Heart left ventricle (tissue), 16 donors: Measurements from ENCODE around the gene MXI1. TPM values are rescaled to one million over a fixed set of nuclear protein-coding genes. Genes with fewer than 3 reads are reported as not detected.

ENCODE experiments used
- ATAC-seq, 4 donors: fragments of 200-7000 bp; cut with Tn5 transposase; one replicate each; pipeline ENCODE4 v1.9.1; 2020 to 2022; ENCODE audit warnings: moderate library complexity in 4 of 4, mild to moderate bottlenecking in 3 of 4, moderate number of reproducible peaks in 1 of 4
- DNase-seq, 5 donors: peaks; one replicate each; pipeline ENCODE4 v3.0.0-alpha.2; 2020
- H3K27ac ChIP-seq, 12 donors: fragments of 200-600 bp; sonication (generic) in 4 of 12; one replicate each; pipeline versions ENCODE4 v1.5.0 to v1.8.0; 2016 to 2022; ENCODE audit warnings: mild to moderate bottlenecking in 2 of 12
- H3K27me3 ChIP-seq, 9 donors: fragments of 200-600 bp; sonication (generic) in 2 of 9; one replicate each; pipeline versions ENCODE4 v1.5.1 to v1.8.0; 2016 to 2022; ENCODE audit warnings: mild to moderate bottlenecking in 3 of 9
- H3K36me3 ChIP-seq, 9 donors: fragments of 200-600 bp; sonication (generic) in 2 of 9; one replicate each; pipeline versions ENCODE4 v1.5.0 to v1.8.0; 2018 to 2022; ENCODE audit warnings: mild to moderate bottlenecking in 2 of 9
- H3K4me1 ChIP-seq, 12 donors: fragments of 200-600 bp; sonication (generic) in 4 of 12; one replicate each; pipeline versions ENCODE4 v1.5.0 to v1.8.0; 2016 to 2022; ENCODE audit warnings: mild to moderate bottlenecking in 3 of 12
- H3K4me3 ChIP-seq, 12 donors: fragments of 200-600 bp; sonication (generic) in 4 of 12; one replicate each; pipeline versions ENCODE4 v1.5.0 to v1.8.0; 2017 to 2022; ENCODE audit warnings: mild to moderate bottlenecking in 9 of 12, moderate library complexity in 4 of 12
- H3K9me3 ChIP-seq, 12 donors: fragments of 200-600 bp; sonication (generic) in 4 of 12; one replicate each; pipeline versions ENCODE4 v1.5.0 to v1.8.0; 2016 to 2022; ENCODE audit warnings: mild to moderate bottlenecking in 1 of 12
- CTCF ChIP-seq, 12 donors: fragments of 200-600 bp; sonication (generic) in 4 of 12; IDR thresholded peaks; one replicate each; pipeline versions ENCODE4 v1.5.0 to v1.8.0; 2018 to 2022; ENCODE audit warnings: antibody characterized with exemption in 12 of 12, mild to moderate bottlenecking in 5 of 12
- POLR2A ChIP-seq, 2 donors: fragments of 450-650 bp; IDR thresholded peaks; one replicate each; pipeline ENCODE4 v1.6.1; 2017; ENCODE audit warnings: antibody characterized with exemption in 2 of 2, mild to moderate bottlenecking in 2 of 2, moderate library complexity in 2 of 2
- WGBS, 4 donors: extraction: QIAGEN DNeasy Blood & Tissue Kit in 2 of 4; methylation state at CpG; one replicate each; pipeline versions ENCODE4 v1.1.5 to v1.1.7; 2013 to 2018; 5-methylcytosine and 5-hydroxymethylcytosine counted together
- intact Hi-C, 10 donors: fragments of 100-400 bp; cut with DNase I; formaldehyde crosslinking; loops; one replicate each; pipeline versions ENCODE4 v1.11.1 to v1.14.2; 2022
- polyA plus RNA-seq, 2 donors: library from polyadenylated mRNA; stranded (reverse); fragments of 200-250 nt; gene quantifications; one replicate each; pipeline ENCODE4 v1.2.3, GENCODE V29; 2013
- total RNA-seq, 9 donors: library from RNA; depleted of rRNA in 2 of 9; stranded (reverse); fragments of >200 nt in 2 of 9; fragmentation: NEBNext Ultra II Directional in 3 of 9; extraction: Animal tissue kit (Norgen Biotek cat#: 25700) in 3 of 9; gene quantifications; one replicate each; pipeline versions ENCODE4 v1.1.0 to v1.2.4, GENCODE V29; 2016 to 2023
- donor health status: ischemic (EF 13 %, LVEDD 7.1; RV severe dilation, severe dysfunction).
- donor health status: healthy with polysubstance abuse.
- donor health status: DM: no; HTN: yes; CAD: no.
- donor health status: DM: no; HTN: no; CAD: no.
- donor health status: ischemic (EF 25% LVEDD 6.9; RV normal size, moderate dysfunction).
- donor health status: ischemic (EF 25% LVEDD 5.7; RV mildly dilated, moderate dysfunction).
- donor health status: healthy.
- donor health status: DM: yes; HTN: yes; CAD: no.
- donor health status: ischemic (EF 35%, LVEDD 5.7; RV mildly dilated, moderate dysfunction).
- donor health status: nonischemic (EF 11% LVEDD 7.7; RV severe dilation, severe dysfunction).
- donor health status: DM: yes; HTN: yes; CAD: no.
- donor health status: PGD.
- donor health status: ischemic (EF 29% LVEDD 5.4; RV normal size, mild dysfunction).
- donor health status: nonischemic (EF 23%, LVEDD 6.1; RV moderate dilation, normal function).

MXI1 gene
- total and polyA plus RNA-seq, 11 donors, result 20.3 to 83.2 (median 60.6) TPM

DNA sequence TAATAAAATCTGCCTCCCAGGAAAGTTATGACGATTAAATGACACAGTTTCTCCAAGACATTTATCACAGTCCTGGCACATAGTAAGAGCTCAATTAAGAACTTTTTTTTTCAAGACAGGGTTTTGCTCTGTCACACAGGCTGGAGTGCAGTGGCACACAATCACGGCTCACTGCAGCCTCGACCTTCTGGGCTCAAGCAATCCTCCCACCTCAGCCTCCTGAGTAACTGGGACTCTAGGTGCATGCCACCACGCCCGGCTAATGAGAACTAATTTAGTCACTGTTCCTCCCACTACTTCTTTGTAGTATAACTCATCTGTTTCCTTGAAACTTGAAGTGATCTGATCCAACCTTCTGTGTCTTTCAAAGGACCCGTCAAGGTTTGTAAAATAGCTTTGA, 42.2 kb upstream of the MXI1 start:
- ATAC-seq (no peak), DNase-seq (no peak)
- Histone ChIP-seq H3K27ac (no peak overlapping the region), H3K27me3 (peaks cover 0 to 45% (median 0%) of the 10 kb centered on the region in 9 donors), H3K36me3 (no peaks in the 10 kb centered on the region), H3K4me1 (peaks cover 5 to 33% (median 22%) of the 10 kb centered on the region in 12 donors), H3K4me3 (no peak overlapping the region), H3K9me3 (no peaks in the 10 kb centered on the region)
- TF ChIP-seq POLR2A (IDR thresholded peaks at IDR 0.05) (no peak), CTCF (IDR thresholded peaks at IDR 0.05) (no peak)
- intact Hi-C loops, result loop anchor here in 1 of 10 donors (5.0 kb wide), 1 partner anchor 42 kb away; the partner anchor contains the start of gene MXI1
- WGBS, 4 donors, result 86 to 91% (median 88%) methylated on average over 6 of the region's 6 CpGs

DNA sequence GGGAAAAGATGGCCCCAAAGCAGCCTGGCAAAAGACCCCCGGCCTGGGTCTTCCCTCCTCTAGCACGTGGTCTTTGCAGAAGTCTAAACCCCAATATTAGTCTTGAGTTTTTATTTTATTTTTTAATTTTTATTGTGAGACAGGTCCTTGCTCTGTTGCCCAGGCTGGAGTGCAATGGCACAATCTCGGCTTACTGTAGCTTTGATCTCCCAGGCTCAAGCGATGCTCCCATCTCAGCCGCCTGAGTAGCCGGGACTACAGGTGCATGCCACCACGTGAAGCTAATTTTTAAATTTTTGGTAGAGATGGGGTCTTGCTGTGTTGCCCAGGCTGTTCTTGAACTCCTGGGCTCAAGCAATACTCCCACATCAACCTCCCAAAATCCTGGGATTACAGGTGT, 40.3 kb upstream of the MXI1 start:
- DNase-seq (no peak), ATAC-seq (no peak)
- WGBS, 4 donors, result 96 to 99% (median 97%) methylated on average over 7 of the region's 7 CpGs
- Histone ChIP-seq H3K27ac (no peak overlapping the region), H3K36me3 (no peaks in the 10 kb centered on the region), H3K4me1 (peaks cover 5 to 34% (median 27%) of the 10 kb centered on the region in 12 donors), H3K27me3 (peaks cover 0 to 41% (median 0%) of the 10 kb centered on the region in 9 donors), H3K9me3 (no peaks in the 10 kb centered on the region), H3K4me3 (no peak overlapping the region)
- TF ChIP-seq CTCF (IDR thresholded peaks at IDR 0.05) (no peak), POLR2A (IDR thresholded peaks at IDR 0.05) (no peak)
- intact Hi-C loops, result loop anchor here in 1 of 10 donors (5.0 kb wide), 1 partner anchor 40 kb away; the partner anchor contains the start of gene MXI1

GRCh38 chr10:110168601-110169481, 38.6 kb upstream of the MXI1 start:
- peak; percentile 33 to 82 (median 67) for ATAC-seq

More at GRCh38 chr10:110168601-110169481, 38.6 kb upstream of the MXI1 start:
- H3K36me3 ChIP-seq, result no peaks in the 10 kb centered on the region
- H3K9me3 ChIP-seq, result no peaks in the 10 kb centered on the region
- no peak for TF ChIP-seq POLR2A (IDR thresholded peaks at IDR 0.05)
- no peak for TF ChIP-seq CTCF (IDR thresholded peaks at IDR 0.05)
- peak in 2 of 5 donors; percentile 25 to 47 for DNase-seq
- peaks cover 0 to 41% (median 0%) of the 10 kb centered on the region in 9 donors for H3K27me3 ChIP-seq
- peak overlapping the region in 5 of 12 donors; percentile 7 to 23 (median 21) for H3K4me3 ChIP-seq
- WGBS, 4 donors, result 8 to 20% (median 10%) methylated on average over 9 to 10 of the region's 10 CpGs
- peaks cover 5 to 31% (median 26%) of the 10 kb centered on the region in 12 donors for H3K4me1 ChIP-seq
- H3K27ac ChIP-seq, result peak overlapping the region in 8 of 12 donors; percentile 15 to 72 (median 48)
- intact Hi-C loops, result loop anchor here in 1 of 10 donors (5.0 kb wide), 1 partner anchor 38 kb away; the partner anchor contains the start of gene MXI1
